Right ventricle myocardium superior (tissue), 1 donor: ENCODE data around the gene BARHL1. TPM values are rescaled to one million over a fixed set of nuclear protein-coding genes. Genes with fewer than 3 reads are reported as not detected.
A peak's percentile ranks its signal among the peaks of the same experiment; 100 is the strongest.
"Not testable (repeated sequence)": the region's sequence is repeated elsewhere in the genome, so short reads cannot be mapped to it uniquely, and the experiment has no call there.

Source experiments
- ATAC-seq: fragments of 200-7000 bp; cut with Tn5 transposase; one replicate; pipeline ENCODE4 v1.9.1; 2020; ENCODE audit warnings: mild to moderate bottlenecking; ENCODE audit not compliant: poor library complexity
- DNase-seq: peaks from one replicate; pipeline ENCODE4 v3.0.0-alpha.2; 2020
- intact Hi-C: fragments of 100-400 bp; cut with DNase I; formaldehyde crosslinking; loops from one replicate; pipeline ENCODE4 v1.11.2; 2022
- total RNA-seq: library from RNA; stranded (reverse); fragmentation: NEBNext Ultra II Directional; extraction: Animal tissue kit (Norgen Biotek cat#: 25700); gene quantifications from one replicate; pipeline ENCODE4 v1.2.1, GENCODE V29; 2021
- donor health status: DM: no; HTN: yes; CAD: no; lungs with severe emphysema.

The BARHL1 gene
- total RNA-seq, 1 donor from 2014 or later = not detected

DNA sequence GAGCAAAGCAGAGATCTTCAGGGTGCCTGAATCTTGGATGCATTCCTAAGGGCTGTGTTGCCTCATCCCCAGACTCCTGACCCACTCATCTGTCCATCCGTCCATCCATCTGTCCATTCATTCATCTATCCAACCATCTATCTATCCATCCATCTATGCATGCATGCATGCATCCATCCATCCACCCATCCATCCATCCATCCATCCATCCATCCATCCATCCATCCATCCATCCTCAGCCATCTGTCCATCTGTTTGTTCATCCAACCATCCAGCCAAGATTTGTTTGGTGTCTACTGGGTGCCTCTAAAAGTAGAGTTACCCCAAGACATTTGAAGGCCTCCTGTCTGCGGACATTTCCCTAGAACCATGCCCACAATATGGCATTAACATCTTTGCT lies 27.7 kb upstream of the BARHL1 start:
- intact Hi-C loops = no loop called here
- ATAC-seq (no peak), DNase-seq (no peak)

DNA sequence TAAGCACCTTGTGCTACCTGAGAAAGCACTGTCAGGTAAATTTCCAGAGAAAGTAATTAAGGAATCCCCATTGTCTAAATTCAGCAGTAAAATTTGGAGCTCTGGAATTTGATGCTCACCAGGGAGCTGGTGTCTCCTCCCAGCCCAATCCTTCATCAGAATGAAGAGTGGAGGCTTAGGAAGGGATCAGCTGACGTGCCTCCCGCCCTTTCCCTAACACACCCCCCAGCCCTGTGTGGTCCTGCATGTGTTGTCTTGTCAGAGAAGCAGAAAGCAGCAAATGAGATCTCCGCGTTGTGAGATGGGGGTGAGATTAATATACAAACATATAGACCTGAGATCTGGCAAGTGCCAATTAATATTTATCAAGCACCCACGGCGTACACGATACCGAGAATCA lies 26.9 kb upstream of the BARHL1 start:
- intact Hi-C loops = no loop called here

DNA sequence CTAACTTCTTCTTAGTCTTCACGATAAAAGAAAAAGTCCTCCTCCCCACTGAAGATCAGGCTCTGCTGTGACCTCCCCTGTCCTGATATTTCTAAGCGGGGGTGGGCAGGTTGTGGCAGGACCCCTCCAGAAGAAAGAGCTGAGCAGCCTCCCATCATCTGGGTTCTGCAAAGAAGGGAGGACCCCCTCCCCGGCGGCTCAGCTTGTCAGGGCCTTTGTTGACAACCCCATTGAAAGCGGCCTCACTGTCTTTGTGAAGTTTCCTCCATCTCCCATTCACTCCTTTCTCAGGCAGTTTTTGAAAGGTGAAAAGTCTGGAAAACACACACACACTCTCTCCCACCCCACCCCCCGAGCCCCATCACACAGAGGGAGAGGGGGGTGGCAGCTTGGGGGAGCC lies 26.2 kb upstream of the BARHL1 start:
- ATAC-seq (no peak), DNase-seq (no peak)
- intact Hi-C loops = no loop called here

More for the DNA sequence above, 26.9 kb upstream of the BARHL1 start:
- ATAC-seq (no peak), DNase-seq (no peak)

DNA sequence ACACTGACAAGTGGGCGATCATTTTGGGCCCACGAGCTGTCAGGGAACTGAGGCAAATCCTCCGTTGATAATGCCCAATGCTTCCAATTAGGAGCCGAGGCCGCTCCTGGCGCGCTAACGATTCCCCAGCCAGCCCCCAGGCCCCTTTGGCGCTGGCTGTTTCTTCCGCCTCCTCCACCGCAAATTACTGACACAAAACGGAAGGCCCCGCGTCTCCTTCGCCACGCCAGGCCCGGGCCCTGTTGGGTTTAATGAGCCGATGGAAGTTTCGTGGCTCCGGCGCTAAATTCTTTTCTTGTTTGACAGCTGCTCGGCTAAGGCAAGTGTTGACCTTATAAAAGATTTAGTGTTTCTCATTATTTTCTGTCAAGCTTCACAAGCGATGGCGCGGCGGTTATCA lies 25.7 kb upstream of the BARHL1 start:
- DNase-seq = no peak
- intact Hi-C loops = no loop called here
- ATAC-seq = no peak

DNA sequence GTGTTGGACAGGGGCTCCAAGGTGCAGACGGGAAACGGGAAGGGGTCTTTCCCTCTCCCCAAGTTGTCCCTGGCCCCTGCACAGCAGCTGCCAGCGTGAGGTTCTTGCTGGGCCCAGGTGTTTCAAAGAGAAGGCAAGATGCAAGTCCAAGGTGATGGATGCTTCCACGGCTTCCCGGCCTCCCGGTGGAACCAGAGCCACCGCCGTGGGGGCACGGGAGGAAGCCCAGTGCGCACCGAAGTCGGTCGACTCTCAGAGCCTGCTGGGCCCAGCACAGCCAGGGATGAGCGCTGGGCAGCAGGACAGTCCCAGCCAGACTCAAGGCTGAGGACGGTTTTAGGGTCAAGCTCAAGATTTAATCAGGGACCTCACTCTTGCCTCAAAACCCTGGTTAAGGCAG lies 25.2 kb upstream of the BARHL1 start:
- intact Hi-C loops = no loop called here
- DNase-seq (no peak), ATAC-seq (no peak)

DNA sequence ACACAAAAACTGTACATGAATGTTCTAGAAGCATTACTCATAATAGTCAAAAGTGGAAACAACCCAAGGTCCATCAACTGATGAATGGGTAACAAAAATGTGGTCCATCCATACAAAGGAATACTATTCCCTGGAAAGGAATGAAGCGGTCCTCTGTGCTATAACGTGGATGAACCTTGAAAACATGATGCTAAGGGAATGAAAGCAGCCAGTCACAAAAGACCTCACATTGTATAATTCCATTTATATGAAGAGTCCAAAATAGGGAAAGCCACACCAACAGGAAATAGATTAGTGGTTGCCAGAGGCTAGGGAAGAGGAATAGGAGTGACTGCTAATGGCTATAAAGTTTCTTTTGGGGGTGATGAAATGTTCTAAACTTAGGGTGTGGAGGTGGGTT lies 22.7 kb upstream of the BARHL1 start:
- no peak for DNase-seq
- intact Hi-C loops = no loop called here
- ATAC-seq = no peak

DNA sequence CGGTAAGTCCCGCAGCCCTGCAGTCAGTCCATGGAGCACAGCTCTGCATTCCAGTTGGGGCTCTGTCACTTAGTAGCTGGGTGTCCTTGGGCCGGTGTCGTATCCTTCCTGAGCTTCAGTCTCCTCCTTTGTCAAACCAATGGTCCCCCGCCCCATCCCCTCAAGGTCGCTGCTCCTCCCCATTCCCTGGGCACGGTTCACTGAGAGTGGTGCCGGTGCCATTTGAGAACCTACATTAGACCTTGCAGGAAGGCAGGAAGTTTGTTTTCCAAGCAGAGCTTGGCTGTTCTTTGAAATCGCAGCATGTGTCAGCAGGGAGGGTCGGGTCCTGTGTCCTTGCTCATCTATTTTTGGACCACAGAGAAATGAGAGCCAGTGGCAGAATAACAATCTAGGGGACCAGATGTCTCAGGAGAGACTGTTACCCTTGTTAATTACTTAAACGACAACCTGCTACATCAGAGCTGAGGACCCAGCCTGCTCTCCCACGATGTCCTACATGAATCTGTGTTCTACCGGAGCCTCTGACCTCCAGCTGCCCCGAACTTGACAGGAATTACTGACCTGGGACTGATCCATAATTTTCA lies 21.7 kb upstream of the BARHL1 start:
- intact Hi-C loops = no loop called here
- ATAC-seq = peak; percentile 55

DNA sequence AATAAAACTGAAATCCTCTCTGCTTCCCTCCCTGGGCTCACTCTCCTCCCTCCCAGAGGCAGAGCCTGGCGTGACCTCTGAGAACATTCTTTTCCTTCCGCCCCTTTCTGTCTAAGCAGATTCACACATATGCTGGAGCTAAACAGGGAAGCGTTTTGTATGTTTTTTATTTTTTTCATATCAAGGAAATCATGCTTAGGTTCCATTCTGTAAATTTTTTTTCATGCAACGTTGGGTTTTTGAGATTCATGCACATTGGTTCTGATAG lies 20.2 kb upstream of the BARHL1 start:
- intact Hi-C loops = no loop called here
- no peak for ATAC-seq

More for the DNA sequence above, 21.7 kb upstream of the BARHL1 start:
- no peak for DNase-seq

DNA sequence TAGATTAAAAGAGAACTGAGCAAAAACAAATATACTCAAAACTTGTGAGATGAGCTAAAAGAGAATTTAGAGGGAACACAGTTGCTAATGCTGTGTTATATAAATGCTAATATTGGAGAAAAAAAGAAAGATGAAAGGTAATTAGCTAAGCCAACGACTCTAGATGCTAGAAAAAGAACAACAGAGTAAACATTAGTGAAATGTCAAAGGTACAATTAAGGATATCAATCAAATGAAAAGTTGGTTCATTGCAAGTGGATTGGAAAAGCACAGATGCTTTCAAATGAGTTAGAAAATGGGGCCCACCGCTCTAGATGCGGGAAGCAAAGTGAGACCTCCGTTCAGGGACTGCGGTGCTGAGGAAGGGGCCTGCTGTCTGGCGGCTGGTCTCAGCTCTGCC lies 17.9 kb upstream of the BARHL1 start:
- intact Hi-C loops = no loop called here
- ATAC-seq (no peak), DNase-seq (no peak)

More for the DNA sequence above, 20.2 kb upstream of the BARHL1 start:
- no peak for DNase-seq

DNA sequence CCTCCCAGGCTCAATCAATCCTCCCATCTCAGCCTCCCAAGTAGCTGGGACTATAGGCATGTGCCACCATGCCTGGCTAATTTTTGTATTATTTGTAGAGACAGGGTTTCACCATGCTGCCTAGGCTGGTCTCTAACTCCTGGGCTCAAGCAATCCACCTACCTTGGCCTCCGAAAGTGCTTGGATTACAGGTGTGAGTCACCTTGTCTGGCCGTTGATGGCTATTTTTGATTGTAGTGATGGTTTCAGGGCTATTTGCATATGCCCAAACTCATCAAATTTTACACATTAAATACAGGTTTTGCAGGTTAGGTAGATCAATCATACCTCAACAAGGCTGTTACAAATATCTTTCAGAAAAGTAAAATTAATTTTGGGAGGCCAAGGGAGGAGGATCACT lies 13.6 kb upstream of the BARHL1 start:
- DNase-seq, ATAC-seq, intact Hi-C loops: not testable (repeated sequence)

DNA sequence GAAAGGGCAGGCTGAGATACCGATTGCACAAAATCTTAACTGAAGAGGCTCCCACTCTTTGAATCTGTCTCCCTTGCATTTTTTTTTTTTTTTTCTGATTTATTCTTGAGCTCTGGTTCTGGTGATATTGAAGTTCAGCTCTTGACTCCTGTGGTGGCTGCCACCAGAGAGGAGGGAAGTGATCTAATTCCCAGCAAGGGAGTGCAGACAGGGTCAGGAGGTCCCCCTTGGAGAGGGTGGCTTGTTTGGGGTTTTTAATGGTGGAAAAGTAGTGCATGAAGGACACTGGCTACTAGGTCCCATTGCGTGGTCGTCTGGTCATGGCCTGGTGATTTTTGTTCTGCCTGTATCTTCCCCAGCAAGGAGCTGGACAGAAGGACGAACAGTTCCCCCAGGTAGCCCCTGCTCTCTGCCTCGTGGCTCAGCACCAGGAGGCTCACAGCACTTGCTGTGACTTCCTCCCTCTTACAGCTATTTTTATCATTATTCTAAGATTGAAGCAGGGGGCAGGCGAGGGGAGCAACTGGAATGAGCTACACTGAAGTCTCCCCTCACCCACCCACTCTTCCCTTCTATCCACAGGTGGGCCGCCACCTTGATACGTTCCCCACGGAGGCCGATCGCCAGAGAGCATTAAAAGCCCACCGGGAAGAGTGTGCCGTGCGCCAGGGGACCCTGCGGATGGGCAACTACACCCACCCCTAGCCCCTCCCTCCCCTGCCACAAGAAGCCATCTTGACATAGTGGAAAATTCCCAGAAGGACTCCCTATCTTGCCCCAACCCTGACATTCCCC lies 10.4 kb upstream of the BARHL1 start:
- intact Hi-C loops = no loop called here
- DNase-seq (peak; percentile 20), ATAC-seq (no peak)

DNA sequence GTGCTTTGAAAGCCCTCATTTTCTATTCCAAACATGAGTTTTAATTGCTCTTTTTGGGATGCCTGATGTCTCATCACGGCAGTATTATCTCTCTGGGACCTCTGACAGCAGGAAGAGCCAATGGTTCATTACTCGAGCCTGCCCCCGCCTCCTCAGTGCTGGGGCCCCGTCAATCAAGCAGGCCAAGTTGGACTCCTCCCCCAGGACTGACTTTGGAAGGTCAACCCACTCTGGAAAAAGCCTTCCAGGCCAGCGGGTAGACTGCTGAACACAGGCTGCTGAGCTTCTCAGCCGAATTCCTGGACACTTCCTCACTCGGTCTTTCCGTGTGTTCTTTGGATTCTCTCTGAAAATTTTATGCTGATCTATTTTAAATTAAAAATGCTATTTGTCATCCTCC lies 9.5 kb upstream of the BARHL1 start:
- peak; percentile 22 for DNase-seq
- intact Hi-C loops = no loop called here
- ATAC-seq = peak; percentile 62

DNA sequence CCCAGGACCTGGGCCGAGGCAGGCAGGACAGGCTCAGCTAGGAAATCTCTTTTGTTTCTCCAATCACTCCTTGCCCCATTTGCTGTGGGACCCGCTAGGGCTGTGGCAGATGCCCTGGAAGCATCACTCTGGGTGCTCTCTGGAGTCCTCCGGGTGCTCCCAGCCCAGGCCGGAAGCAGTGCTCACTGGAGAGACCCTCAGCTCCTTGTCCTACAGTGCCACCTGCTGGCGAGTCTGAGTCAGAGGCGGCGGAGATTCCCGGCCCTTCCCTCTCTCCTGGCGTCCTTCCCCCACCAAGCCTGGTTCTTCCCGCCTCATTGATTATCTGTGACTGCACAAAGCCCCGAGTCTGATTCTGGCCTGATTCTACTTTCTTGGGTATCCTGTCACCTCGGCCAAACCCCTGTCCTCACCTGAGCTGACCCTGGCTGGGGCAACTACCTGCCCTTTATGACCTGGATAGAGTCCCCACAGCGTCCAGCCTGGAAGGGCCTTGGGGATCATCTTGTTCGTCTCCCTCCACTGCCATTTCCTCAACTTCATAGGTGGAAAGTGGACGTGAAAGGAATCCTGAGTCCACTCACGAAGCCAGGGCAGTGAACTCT lies 7.3 kb upstream of the BARHL1 start:
- ATAC-seq = peak; percentile 91

DNA sequence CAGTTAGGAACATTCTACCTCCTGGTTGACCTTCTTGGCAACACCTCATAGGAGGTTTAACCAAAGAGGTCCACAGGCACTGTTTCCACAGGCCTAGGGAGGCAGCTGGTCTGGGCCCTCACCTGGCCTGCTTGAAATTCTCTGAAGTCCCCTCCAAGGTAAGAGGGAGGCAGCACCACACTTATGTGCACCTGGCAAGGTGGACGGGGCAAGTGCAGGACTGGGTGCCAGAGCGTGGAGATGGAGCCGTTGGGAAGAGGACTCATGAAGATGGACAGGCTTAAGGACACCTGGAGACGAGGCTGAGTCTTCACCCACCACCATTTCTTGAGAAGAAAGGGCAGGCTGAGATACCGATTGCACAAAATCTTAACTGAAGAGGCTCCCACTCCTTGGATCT lies 6.6 kb upstream of the BARHL1 start:
- ATAC-seq (no peak), DNase-seq (no peak)
- intact Hi-C loops = loop anchor here (2.0 kb wide), 2 partner anchors 69 to 163 kb away; no protein-coding TSS in a partner anchor

More for the DNA sequence above, 7.3 kb upstream of the BARHL1 start:
- intact Hi-C loops = loop anchor here (2.0 kb wide), 2 partner anchors 68 to 162 kb away; no protein-coding TSS in a partner anchor
- DNase-seq = peak; percentile 75

DNA sequence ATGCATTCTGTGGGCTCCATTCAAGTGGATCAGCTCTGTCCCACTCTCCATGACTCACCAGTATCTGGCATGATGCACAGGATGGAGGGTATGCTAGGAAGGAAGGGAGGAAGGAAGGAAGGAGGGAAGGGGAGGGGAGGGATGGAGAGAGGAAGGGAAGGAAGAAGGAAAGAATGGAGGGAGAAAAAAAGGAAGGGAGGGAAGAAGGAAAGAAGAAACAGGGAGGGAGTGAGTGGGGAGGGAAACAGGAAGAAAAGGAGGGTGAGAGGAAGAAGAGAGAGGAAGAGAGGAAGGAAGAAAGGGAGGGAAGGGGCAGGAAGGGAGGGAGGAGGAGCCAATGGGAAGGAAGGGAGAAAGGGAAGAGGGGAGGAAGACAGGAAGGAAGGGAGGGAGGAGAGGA lies 5.3 kb upstream of the BARHL1 start:
- intact Hi-C loops = no loop called here
- ATAC-seq = no peak

DNA sequence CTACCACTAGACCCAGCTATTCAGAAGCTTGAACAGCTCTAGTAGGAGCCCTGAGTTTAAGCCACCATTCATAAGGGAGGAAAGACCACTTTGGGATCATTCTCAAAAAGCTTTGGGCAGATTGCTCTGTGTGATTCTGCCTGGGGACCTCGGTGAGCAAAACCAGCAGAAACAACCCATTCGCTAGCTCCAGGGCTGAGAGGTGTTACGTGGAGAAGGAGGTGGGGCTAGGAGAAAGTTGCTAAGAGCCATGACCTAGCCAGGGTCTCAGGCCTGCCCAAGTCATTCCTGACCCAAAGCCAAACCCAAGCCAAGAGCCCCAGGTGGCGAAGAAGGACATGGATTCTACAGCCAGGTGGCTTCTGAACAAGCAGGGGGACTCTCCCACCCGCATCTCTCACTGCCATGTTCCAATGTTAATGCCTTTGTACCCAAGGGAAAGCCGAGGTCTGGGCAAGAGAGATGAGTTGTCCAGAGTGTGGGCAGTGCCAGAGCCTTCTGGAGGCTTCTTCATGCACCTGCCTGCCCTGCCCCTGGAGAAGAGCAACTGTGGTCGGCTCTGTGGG lies 4.0 kb upstream of the BARHL1 start:
- no peak for ATAC-seq
- intact Hi-C loops = no loop called here

More for the DNA sequence above, 5.3 kb upstream of the BARHL1 start:
- DNase-seq = no peak

DNA sequence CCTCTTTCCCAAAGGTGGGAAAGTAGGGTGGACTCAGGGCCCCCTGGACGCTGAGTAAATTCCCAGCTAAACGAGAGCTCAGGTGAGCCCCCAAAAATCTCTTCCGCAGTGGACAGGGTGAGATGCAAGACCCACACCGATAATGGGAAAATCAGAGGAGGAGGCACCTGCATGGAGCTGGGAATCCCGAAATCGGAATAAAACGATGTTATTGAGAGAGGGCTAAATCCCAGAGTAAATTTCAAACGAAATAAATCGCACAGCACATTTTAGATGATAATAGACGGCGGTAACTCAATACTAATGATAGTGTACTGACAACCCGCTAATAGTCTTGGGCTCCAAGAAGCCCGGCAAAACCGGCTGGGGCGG lies 3.0 kb upstream of the BARHL1 start:
- ATAC-seq (no peak), DNase-seq (no peak)
- intact Hi-C loops = no loop called here

More for the DNA sequence above, 4.0 kb upstream of the BARHL1 start:
- peak; percentile 3 for DNase-seq

DNA sequence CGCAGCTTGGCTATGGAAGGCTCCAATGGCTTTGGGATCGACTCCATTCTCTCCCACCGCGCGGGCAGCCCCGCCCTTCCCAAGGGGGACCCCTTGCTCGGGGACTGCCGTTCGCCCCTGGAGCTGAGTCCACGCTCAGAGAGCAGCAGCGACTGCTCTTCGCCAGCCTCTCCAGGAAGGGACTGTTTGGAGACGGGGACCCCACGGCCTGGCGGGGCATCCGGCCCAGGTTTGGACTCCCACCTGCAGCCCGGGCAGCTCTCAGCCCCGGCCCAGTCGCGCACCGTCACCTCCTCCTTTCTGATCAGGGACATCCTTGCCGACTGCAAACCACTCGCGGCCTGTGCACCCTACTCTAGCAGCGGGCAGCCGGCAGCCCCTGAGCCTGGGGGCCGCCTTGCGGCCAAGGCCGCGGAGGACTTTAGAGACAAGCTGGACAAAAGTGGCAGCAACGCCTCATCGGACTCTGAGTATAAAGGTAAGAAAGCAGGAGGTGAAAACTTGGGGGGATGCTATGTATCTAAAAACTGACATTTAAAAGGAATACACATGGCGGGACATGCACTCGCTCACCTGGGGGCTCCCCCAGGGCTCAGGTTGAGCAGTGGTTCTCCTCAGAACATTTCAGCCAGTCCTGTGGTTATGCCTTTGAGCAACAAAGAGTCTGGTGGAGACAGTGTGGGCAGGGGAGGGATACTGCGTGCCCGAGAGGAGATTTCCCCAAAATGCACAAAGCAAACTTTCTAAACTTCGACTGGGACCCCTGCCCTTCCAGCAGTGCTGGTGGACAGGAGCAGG lies 579 bp downstream of the BARHL1 start:
- intact Hi-C loops = no loop called here
- no peak for DNase-seq
- no peak for ATAC-seq
